Psoas muscle (tissue), 8 donors: Measurements from ENCODE around the gene SLC22A17. TPM values are rescaled to one million over a fixed set of nuclear protein-coding genes. Genes with fewer than 3 reads are reported as not detected.

Source experiments
- ATAC-seq, 4 donors: fragments of 200-7000 bp; cut with Tn5 transposase; one replicate each; pipeline ENCODE4 v1.9.1; 2020; ENCODE audit warnings: moderate library complexity in 3 of 4, mild to moderate bottlenecking in 2 of 4
- DNase-seq, 2 donors: peaks; one replicate each; pipeline ENCODE4 v3.0.0-alpha.2; 2020
- H3K27ac ChIP-seq: fragments of 200-600 bp; one replicate; pipeline ENCODE4 v1.8.0; 2022
- H3K27me3 ChIP-seq, 3 donors: fragments of 200-600 bp in 1 of 3; one replicate each; pipeline versions ENCODE4 v1.6.1 to v1.8.0; 2013 to 2022; ENCODE audit warnings: low read length in 2 of 3, mild to moderate bottlenecking in 2 of 3, moderate library complexity in 1 of 3; ENCODE audit not compliant: insufficient read depth in 3 of 3
- H3K36me3 ChIP-seq, 2 donors: fragments of 200-600 bp in 1 of 2; one replicate each; pipeline versions ENCODE4 v1.6.1 to v1.8.0; 2013 to 2022; ENCODE audit warnings: low read depth in 1 of 2, mild to moderate bottlenecking in 1 of 2, moderate library complexity in 1 of 2; ENCODE audit not compliant: insufficient read depth in 1 of 2
- H3K4me1 ChIP-seq: fragments of 200-600 bp; one replicate; pipeline ENCODE4 v1.8.0; 2022
- H3K4me3 ChIP-seq: fragments of 200-600 bp; one replicate; pipeline ENCODE4 v1.8.0; 2022; ENCODE audit warnings: mild to moderate bottlenecking
- H3K9me3 ChIP-seq: fragments of 200-600 bp; one replicate; pipeline ENCODE4 v1.8.0; 2022
- WGBS, 3 donors: extraction: QIAGEN DNeasy Blood & Tissue Kit; methylation state at CpG; one replicate each; pipeline versions ENCODE4 v1.1.6 to v1.1.7; 2013; 5-methylcytosine and 5-hydroxymethylcytosine counted together
- intact Hi-C, 2 donors: fragments of 100-400 bp; cut with DNase I; formaldehyde crosslinking; loops; one replicate each; pipeline versions ENCODE4 v1.11.0 to v1.14.2; 2022
- polyA plus RNA-seq, 3 donors: library from polyadenylated mRNA; stranded (reverse); fragments of 200-250 nt; gene quantifications; one replicate each; pipeline ENCODE4 v1.2.3, GENCODE V29; 2013
- total RNA-seq, 4 donors: library from RNA; stranded (reverse); fragmentation: NEBNext Ultra II Directional in 2 of 4; extraction: Animal tissue kit (Norgen Biotek cat#: 25700) in 2 of 4; gene quantifications; one replicate each; pipeline versions ENCODE4 v1.2.1 to v1.2.4, GENCODE V29; 2021 to 2023
- TF ChIP-seq, protein P1 (sequence below): fragments of 200-600 bp; IDR thresholded peaks from one replicate; pipeline ENCODE4 v1.8.0; 2022; ENCODE audit warnings: antibody characterized with exemption
- donor health status: healthy with polysubstance abuse.
- donor health status: DM: no; HTN: no; CAD: no; lungs with moderate emphysema.
- donor health status: Bipolar disorder and iron deficiency.
- donor health status: healthy.
- donor health status: DM: yes; HTN: yes; CAD: no.
- donor health status: DM: no; HTN: no; CAD: no.
- donor health status: DM: no; HTN: no; CAD: no.
- donor health status: DM: yes; HTN: yes; CAD: no.

The SLC22A17 gene
- total and polyA plus RNA-seq, 7 donors, result 0.95 to 6.3 (median 1.4) TPM

DNA sequence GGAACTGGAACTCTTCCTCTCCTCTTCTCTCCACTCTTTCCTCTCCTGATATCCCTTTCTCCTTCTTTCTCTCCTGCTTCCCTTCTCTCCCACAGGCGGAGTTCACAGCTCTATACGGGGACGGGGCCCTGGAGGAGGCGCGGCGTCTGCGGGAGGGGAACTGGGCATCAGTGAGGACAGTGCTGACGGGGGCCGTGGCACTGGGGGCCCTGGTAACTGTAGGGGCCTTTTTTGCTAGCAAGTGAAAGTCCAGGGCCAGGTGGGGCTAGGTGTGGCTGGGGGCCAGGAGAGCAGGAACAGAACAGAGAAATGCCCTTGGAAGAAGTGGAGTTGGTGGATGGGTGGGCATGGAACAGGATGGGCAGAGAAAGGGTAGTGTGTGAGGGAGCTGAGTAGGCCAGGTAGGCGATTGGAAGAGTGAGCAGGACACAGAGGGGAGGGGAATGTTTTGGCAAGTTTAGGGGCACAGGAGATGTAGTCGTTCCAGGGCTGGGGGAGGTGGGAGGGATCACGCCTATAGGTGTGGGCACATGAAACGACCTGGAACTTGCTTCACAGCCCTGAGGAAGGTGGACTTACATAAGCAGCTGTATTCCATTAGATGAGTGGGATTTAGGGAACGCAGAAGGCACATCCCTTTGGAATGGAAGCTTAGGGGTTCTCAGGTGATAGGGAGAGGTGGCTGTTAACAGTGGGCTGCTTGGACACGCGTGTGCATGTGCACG, 43.8 kb downstream of the SLC22A17 start:
- Histone ChIP-seq H3K27ac (no peak overlapping the region), H3K9me3 (no peaks in the 10 kb centered on the region), H3K4me1 (peaks cover 21% of the 10 kb centered on the region), H3K27me3 (no peaks in the 10 kb centered on the region), H3K4me3 (no peak overlapping the region), H3K36me3 (peaks cover 0 to 45% of the 10 kb centered on the region in 2 donors)
- DNase-seq (no peak), ATAC-seq (no peak)
- WGBS, 3 donors, result 84 to 90% (median 85%) methylated on average over 17 of the region's 17 CpGs
- TF ChIP-seq, protein P1, sequence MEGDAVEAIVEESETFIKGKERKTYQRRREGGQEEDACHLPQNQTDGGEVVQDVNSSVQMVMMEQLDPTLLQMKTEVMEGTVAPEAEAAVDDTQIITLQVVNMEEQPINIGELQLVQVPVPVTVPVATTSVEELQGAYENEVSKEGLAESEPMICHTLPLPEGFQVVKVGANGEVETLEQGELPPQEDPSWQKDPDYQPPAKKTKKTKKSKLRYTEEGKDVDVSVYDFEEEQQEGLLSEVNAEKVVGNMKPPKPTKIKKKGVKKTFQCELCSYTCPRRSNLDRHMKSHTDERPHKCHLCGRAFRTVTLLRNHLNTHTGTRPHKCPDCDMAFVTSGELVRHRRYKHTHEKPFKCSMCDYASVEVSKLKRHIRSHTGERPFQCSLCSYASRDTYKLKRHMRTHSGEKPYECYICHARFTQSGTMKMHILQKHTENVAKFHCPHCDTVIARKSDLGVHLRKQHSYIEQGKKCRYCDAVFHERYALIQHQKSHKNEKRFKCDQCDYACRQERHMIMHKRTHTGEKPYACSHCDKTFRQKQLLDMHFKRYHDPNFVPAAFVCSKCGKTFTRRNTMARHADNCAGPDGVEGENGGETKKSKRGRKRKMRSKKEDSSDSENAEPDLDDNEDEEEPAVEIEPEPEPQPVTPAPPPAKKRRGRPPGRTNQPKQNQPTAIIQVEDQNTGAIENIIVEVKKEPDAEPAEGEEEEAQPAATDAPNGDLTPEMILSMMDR, result no peak
- intact Hi-C loops, result no loop called here

DNA sequence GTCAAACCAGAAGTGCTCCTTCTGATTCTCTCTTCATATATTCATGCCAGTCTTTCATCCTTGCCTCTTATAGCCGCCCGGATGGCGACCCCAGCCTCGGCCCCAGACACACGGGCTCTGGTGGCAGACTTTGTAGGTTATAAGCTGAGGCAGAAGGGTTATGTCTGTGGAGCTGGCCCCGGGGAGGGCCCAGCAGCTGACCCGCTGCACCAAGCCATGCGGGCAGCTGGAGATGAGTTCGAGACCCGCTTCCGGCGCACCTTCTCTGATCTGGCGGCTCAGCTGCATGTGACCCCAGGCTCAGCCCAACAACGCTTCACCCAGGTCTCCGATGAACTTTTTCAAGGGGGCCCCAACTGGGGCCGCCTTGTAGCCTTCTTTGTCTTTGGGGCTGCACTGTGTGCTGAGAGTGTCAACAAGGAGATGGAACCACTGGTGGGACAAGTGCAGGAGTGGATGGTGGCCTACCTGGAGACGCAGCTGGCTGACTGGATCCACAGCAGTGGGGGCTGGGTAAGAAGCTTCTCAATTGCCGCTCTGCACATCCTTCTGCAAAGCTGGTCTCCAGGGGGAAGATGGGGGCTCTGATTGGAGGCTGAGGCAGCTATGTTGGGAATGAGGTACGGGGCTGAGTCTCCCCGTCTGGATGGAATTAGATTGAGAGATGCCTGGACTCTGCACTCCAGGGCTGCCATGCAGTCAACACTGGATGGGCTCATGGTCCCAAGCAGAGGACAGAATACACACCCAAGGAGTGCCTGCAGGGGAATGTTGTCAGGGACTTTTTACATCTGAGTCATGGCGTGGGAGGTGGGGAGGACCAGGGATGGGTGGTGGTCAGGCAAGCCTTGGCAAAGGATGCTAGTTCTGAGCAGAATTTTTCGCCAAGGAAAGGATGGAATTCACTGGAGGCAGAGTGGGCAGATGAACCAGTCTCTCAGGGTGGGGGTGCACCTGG, 44.7 kb downstream of the SLC22A17 start:
- Histone ChIP-seq H3K36me3 (peaks cover 0 to 45% of the 10 kb centered on the region in 2 donors), H3K4me1 (peaks cover 21% of the 10 kb centered on the region), H3K9me3 (no peaks in the 10 kb centered on the region), H3K27me3 (no peaks in the 10 kb centered on the region), H3K27ac (peak overlapping the region; percentile 87), H3K4me3 (peak overlapping the region; percentile 88)
- TF ChIP-seq, protein P1, result no peak
- ATAC-seq (no peak), DNase-seq (no peak)
- 84 to 88% (median 85%) methylated on average over 22 of the region's 22 CpGs for WGBS, 3 donors
- intact Hi-C loops, result no loop called here

- Histone ChIP-seq H3K9me3 (no peaks in the 10 kb centered on the region), H3K27ac (peak overlapping the region; percentile 87), H3K27me3 (no peaks in the 10 kb centered on the region), H3K36me3 (peaks cover 0 to 45% of the 10 kb centered on the region in 2 donors), H3K4me1 (peaks cover 21% of the 10 kb centered on the region), H3K4me3 (peak overlapping the region; percentile 88)
- 11 to 20% (median 12%) methylated on average over 4 to 5 of the region's 5 CpGs for WGBS, 3 donors
- no peak for DNase-seq
- TF ChIP-seq, protein P1, result no peak
- ATAC-seq, result no peak
- intact Hi-C loops, result no loop called here
These were observed 45.5 kb downstream of the SLC22A17 start for GRCh38 chr14:23307146-23307530.

- Histone ChIP-seq H3K27me3 (no peaks in the 10 kb centered on the region), H3K36me3 (peaks cover 0 to 40% of the 10 kb centered on the region in 2 donors), H3K27ac (peak within 1 kb of the TSS; percentile 87), H3K4me1 (peaks cover 21% of the 10 kb centered on the region), H3K4me3 (peak within 1 kb of the TSS; percentile 88), H3K9me3 (no peaks in the 10 kb centered on the region)
- intact Hi-C loops, result no loop called here
- ATAC-seq, result peak; percentile 69 to 82 (median 76)
- DNase-seq, result peak; percentile 94 to 95
- 0 to 1% (median 1%) methylated on average over 23 to 24 of the region's 24 CpGs for WGBS, 3 donors
- TF ChIP-seq, protein P1, result no peak
These were observed 46.1 kb downstream of the SLC22A17 start, which contains the start of gene BCL2L2 for GRCh38 chr14:23306412-23307145. Gene BCL2L2, plus strand, starts transcription at chr14:23306833. Its CDS starts 935 bp downstream, at chr14:23307768.
